HEK293 (cell line): ENCODE results near the gene AMT.
A peak's percentile ranks its signal among the peaks of the same experiment; 100 is the strongest.

Experiments used
- CTCF ChIA-PET: fragments of 350-600 bp; formaldehyde crosslinking; extraction: SDS; loops from one replicate; lab custom pipeline; 2021; ENCODE audit warnings: antibody characterized with exemption; lab: Yijun Ruan, JAX
- POLR2A ChIA-PET: fragments of 300-600 bp; formaldehyde crosslinking; extraction: SDS; loops from one replicate; lab custom pipeline; 2020; ENCODE audit warnings: antibody characterized with exemption, inconsistent platforms; lab: Yijun Ruan, JAX
- H3K27ac ChIP-seq: fragments of 200-500 bp; sonication (Bioruptor generic); 2 replicates; pipeline ENCODE4 v1.5.1; 2014; ENCODE audit warnings: low read depth, low read length, control low read depth, inconsistent platforms; ENCODE audit errors: extremely low read depth
- H3K36me3 ChIP-seq, 2 experiments: fragments of 200-500 bp in 1 of 2; sonication (Bioruptor generic) in 1 of 2; 1 replicate in 1 of 2; 2 replicates in 1 of 2; pipeline ENCODE4 v1.5.1; 2014 to 2017; ENCODE audit warnings: inconsistent platforms in 2 of 2, low read length in 2 of 2; ENCODE audit not compliant: control insufficient read depth in 2 of 2, insufficient read depth in 1 of 2
- H3K4me1 ChIP-seq: fragments of 200-500 bp; sonication (Bioruptor generic); 2 replicates; pipeline ENCODE4 v1.5.1; 2014; ENCODE audit warnings: mild to moderate bottlenecking, low read length, inconsistent platforms; ENCODE audit not compliant: control insufficient read depth, insufficient read depth
- H3K4me3 ChIP-seq: 2 replicates; pipeline ENCODE4 v1.5.1; 2011; ENCODE audit warnings: low read depth, mild to moderate bottlenecking, control low read depth, low read length, moderate library complexity
- H3K9me3 ChIP-seq: fragments of 200-500 bp; sonication (Bioruptor generic); 2 replicates; pipeline ENCODE4 v1.5.1; 2014; ENCODE audit warnings: low read depth, low read length, inconsistent platforms; ENCODE audit not compliant: control insufficient read depth, insufficient read depth
- GFI1B ChIP-seq: fragments of 450-650 bp; formaldehyde crosslinking; IDR thresholded peaks from 2 replicates; pipeline ENCODE4 v1.5.1; 2016; ENCODE audit warnings: missing biosample characterization, missing genetic modification characterization
- IKZF3 ChIP-seq: fragments of 450-650 bp; IDR thresholded peaks from 2 replicates; pipeline ENCODE4 v1.5.0; 2018; ENCODE audit warnings: missing biosample characterization, mild to moderate bottlenecking, missing genetic modification characterization, moderate library complexity
- KLF9 ChIP-seq: fragments of 450-650 bp; formaldehyde crosslinking; IDR thresholded peaks from 2 replicates; pipeline ENCODE4 v1.5.1; 2016; ENCODE audit warnings: missing biosample characterization, missing genetic modification characterization, low read depth
- OSR2 ChIP-seq: fragments of 450-650 bp; formaldehyde crosslinking; IDR thresholded peaks from 2 replicates; pipeline ENCODE4 v1.5.1; 2016; ENCODE audit warnings: missing biosample characterization, missing genetic modification characterization
- PRDM1 ChIP-seq: fragments of 450-650 bp; formaldehyde crosslinking; IDR thresholded peaks from 2 replicates; pipeline ENCODE4; 2016; ENCODE audit warnings: missing biosample characterization, missing genetic modification characterization
- ZFP37 ChIP-seq: fragments of 450-650 bp; formaldehyde crosslinking; IDR thresholded peaks from 2 replicates; pipeline ENCODE4 v1.5.1; 2016; ENCODE audit warnings: missing biosample characterization, missing genetic modification characterization
- ZFP41 ChIP-seq: fragments of 450-650 bp; formaldehyde crosslinking; IDR thresholded peaks from 2 replicates; pipeline ENCODE4 v1.5.1; 2016; ENCODE audit warnings: missing biosample characterization, missing genetic modification characterization, borderline replicate concordance
- ZNF184 ChIP-seq: fragments of 450-650 bp; IDR thresholded peaks from 2 replicates; pipeline ENCODE4 v1.5.1; 2018; ENCODE audit warnings: missing biosample characterization, mild to moderate bottlenecking, missing genetic modification characterization
- ZNF214 ChIP-seq: fragments of 450-650 bp; formaldehyde crosslinking; IDR thresholded peaks from 2 replicates; pipeline ENCODE4 v1.5.1; 2017; ENCODE audit warnings: missing biosample characterization, mild to moderate bottlenecking, missing genetic modification characterization, borderline replicate concordance
- ZNF24 ChIP-seq: fragments of 450-650 bp; formaldehyde crosslinking; IDR thresholded peaks from 2 replicates; pipeline ENCODE4 v1.5.1; 2016; ENCODE audit warnings: missing biosample characterization, missing genetic modification characterization
- ZNF248 ChIP-seq: fragments of 450-650 bp; formaldehyde crosslinking; IDR thresholded peaks from 2 replicates; pipeline ENCODE4 v1.5.1; 2017; ENCODE audit warnings: missing biosample characterization, missing genetic modification characterization
- ZNF274 ChIP-seq, 2 experiments: fragments of 200-500 bp in 1 of 2; fragments of 450-650 bp in 1 of 2; sonication (Bioruptor generic) in 1 of 2; formaldehyde crosslinking in 1 of 2; IDR thresholded peaks; 2 replicates each; pipeline versions ENCODE4 v1.5.1 to v1.6.1; 2014 to 2016; ENCODE audit warnings: borderline replicate concordance in 1 of 2, inconsistent platforms in 1 of 2, low read length in 1 of 2, missing biosample characterization in 1 of 2, missing genetic modification characterization in 1 of 2
- ZNF292 ChIP-seq: fragments of 450-650 bp; formaldehyde crosslinking; IDR thresholded peaks from 2 replicates; pipeline ENCODE4 v1.5.1; 2016; ENCODE audit warnings: low read depth, missing biosample characterization, missing genetic modification characterization, borderline replicate concordance
- ZNF354C ChIP-seq: fragments of 450-650 bp; formaldehyde crosslinking; IDR thresholded peaks from 2 replicates; pipeline ENCODE4 v1.5.1; 2016; ENCODE audit warnings: missing biosample characterization, missing genetic modification characterization, low read depth, borderline replicate concordance
- ZNF391 ChIP-seq: fragments of 450-650 bp; formaldehyde crosslinking; IDR thresholded peaks from 2 replicates; pipeline ENCODE4 v1.5.1; 2016; ENCODE audit warnings: low read depth, missing biosample characterization, missing genetic modification characterization, borderline replicate concordance
- ZNF510 ChIP-seq: fragments of 450-650 bp; formaldehyde crosslinking; IDR thresholded peaks from 2 replicates; pipeline ENCODE4 v1.5.1; 2018; ENCODE audit warnings: mild to moderate bottlenecking, missing genetic modification characterization, missing biosample characterization; ENCODE audit not compliant: insufficient replicate concordance
- ZNF544 ChIP-seq: fragments of 450-650 bp; formaldehyde crosslinking; IDR thresholded peaks from 2 replicates; pipeline ENCODE4 v1.5.0; 2017; ENCODE audit warnings: missing biosample characterization, missing genetic modification characterization
- ZNF558 ChIP-seq: fragments of 450-650 bp; formaldehyde crosslinking; IDR thresholded peaks from 2 replicates; pipeline ENCODE4 v1.5.1; 2016; ENCODE audit warnings: missing biosample characterization, missing genetic modification characterization
- ZNF560 ChIP-seq: fragments of 450-650 bp; formaldehyde crosslinking; IDR thresholded peaks from 2 replicates; pipeline ENCODE4 v1.5.1; 2017; ENCODE audit warnings: missing biosample characterization, missing genetic modification characterization, borderline replicate concordance
- ZNF596 ChIP-seq: fragments of 450-650 bp; IDR thresholded peaks from 2 replicates; pipeline ENCODE4 v1.5.0; 2018; ENCODE audit warnings: missing biosample characterization, mild to moderate bottlenecking, missing genetic modification characterization, moderate library complexity
- ZNF600 ChIP-seq: fragments of 450-650 bp; formaldehyde crosslinking; IDR thresholded peaks from 2 replicates; pipeline ENCODE4 v1.5.1; 2016; ENCODE audit warnings: missing biosample characterization, missing genetic modification characterization
- ZNF701 ChIP-seq: fragments of 450-650 bp; formaldehyde crosslinking; IDR thresholded peaks from 2 replicates; pipeline ENCODE4 v1.5.1; 2016; ENCODE audit warnings: missing biosample characterization, missing genetic modification characterization
- ZSCAN16 ChIP-seq: fragments of 450-650 bp; formaldehyde crosslinking; IDR thresholded peaks from 2 replicates; pipeline ENCODE4 v1.5.1; 2016; ENCODE audit warnings: missing biosample characterization, missing genetic modification characterization
- ZSCAN18 ChIP-seq: fragments of 450-650 bp; formaldehyde crosslinking; IDR thresholded peaks from 2 replicates; pipeline ENCODE4 v1.5.1; 2016; ENCODE audit warnings: missing biosample characterization, missing genetic modification characterization
- TF ChIP-seq, protein P1 (sequence below): fragments of 450-650 bp; formaldehyde crosslinking; IDR thresholded peaks from 2 replicates; pipeline ENCODE4 v1.5.1; 2016; ENCODE audit warnings: missing biosample characterization, missing genetic modification characterization
- TF ChIP-seq, protein P2 (sequence below): fragments of 450-650 bp; formaldehyde crosslinking; IDR thresholded peaks from 2 replicates; pipeline ENCODE4 v1.5.0; 2017; ENCODE audit warnings: missing biosample characterization, missing genetic modification characterization, borderline replicate concordance
- TF ChIP-seq, protein P3 (sequence below): fragments of 450-650 bp; formaldehyde crosslinking; IDR thresholded peaks from 2 replicates; pipeline ENCODE4 v1.5.1; 2017; ENCODE audit warnings: missing biosample characterization, missing genetic modification characterization

AMT gene

GRCh38 chr3:49462222-49462621, 39.9 kb upstream of the AMT start (continued):
- TF ChIP-seq, protein P1, sequence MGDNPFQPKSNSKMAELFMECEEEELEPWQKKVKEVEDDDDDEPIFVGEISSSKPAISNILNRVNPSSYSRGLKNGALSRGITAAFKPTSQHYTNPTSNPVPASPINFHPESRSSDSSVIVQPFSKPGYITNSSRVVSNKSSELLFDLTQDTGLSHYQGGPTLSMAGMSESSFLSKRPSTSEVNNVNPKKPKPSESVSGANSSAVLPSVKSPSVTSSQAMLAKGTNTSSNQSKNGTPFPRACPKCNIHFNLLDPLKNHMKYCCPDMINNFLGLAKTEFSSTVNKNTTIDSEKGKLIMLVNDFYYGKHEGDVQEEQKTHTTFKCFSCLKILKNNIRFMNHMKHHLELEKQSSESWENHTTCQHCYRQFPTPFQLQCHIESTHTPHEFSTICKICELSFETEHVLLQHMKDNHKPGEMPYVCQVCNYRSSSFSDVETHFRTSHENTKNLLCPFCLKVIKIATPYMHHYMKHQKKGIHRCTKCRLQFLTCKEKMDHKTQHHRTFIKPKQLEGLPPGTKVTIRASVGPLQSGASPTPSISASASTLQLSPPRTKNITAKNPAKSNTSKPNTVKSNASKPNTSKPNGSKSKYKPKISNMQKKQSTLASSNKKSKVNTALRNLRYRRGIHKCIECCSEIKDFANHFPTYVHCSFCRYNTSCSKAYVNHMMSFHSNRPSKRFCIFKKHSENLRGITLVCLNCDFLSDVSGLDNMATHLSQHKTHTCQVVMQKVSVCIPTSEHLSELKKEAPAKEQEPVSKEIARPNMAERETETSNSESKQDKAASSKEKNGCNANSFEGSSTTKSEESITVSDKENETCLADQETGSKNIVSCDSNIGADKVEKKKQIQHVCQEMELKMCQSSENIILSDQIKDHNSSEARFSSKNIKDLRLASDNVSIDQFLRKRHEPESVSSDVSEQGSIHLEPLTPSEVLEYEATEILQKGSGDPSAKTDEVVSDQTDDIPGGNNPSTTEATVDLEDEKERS (tag by site-specific recombination), result no peak
- TF ChIP-seq, protein P2, sequence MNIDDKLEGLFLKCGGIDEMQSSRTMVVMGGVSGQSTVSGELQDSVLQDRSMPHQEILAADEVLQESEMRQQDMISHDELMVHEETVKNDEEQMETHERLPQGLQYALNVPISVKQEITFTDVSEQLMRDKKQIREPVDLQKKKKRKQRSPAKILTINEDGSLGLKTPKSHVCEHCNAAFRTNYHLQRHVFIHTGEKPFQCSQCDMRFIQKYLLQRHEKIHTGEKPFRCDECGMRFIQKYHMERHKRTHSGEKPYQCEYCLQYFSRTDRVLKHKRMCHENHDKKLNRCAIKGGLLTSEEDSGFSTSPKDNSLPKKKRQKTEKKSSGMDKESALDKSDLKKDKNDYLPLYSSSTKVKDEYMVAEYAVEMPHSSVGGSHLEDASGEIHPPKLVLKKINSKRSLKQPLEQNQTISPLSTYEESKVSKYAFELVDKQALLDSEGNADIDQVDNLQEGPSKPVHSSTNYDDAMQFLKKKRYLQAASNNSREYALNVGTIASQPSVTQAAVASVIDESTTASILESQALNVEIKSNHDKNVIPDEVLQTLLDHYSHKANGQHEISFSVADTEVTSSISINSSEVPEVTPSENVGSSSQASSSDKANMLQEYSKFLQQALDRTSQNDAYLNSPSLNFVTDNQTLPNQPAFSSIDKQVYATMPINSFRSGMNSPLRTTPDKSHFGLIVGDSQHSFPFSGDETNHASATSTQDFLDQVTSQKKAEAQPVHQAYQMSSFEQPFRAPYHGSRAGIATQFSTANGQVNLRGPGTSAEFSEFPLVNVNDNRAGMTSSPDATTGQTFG, result no peak
- TF ChIP-seq ZNF274 (IDR thresholded peaks at IDR 0.05; ENCODE audit: low read length) (no peak), ZNF274 (tag by site-specific recombination; IDR thresholded peaks at IDR 0.05; ENCODE audit: borderline replicate concordance) (no peak), ZNF24 (tag by site-specific recombination) (no peak), IKZF3 (tag by site-specific recombination) (no peak), ZNF354C (tag by site-specific recombination) (no peak), ZFP41 (tag by site-specific recombination) (no peak)

GRCh38 chr3:49461443-49462171, 39.3 kb upstream of the AMT start:
- no peaks in the 10 kb centered on the region for H3K36me3 ChIP-seq
- no peaks in the 10 kb centered on the region for H3K9me3 ChIP-seq
- no peaks in the 10 kb centered on the region for H3K4me1 ChIP-seq
- ChIA-PET CTCF (interaction anchor here (0.6 to 1.1 kb wide), 2 partner anchors 10 to 210 kb away, joined by 3 read pairs; no protein-coding TSS in a partner anchor), POLR2A (interaction anchor here (2.1 kb wide), 1 partner anchor 8 kb away, joined by 6 read pairs; the partner anchor contains the start of gene DAG1)
- H3K4me3 ChIP-seq, result no peak overlapping the region
- no peak overlapping the region for H3K27ac ChIP-seq
- TF ChIP-seq ZSCAN16 (tag by site-specific recombination) (no peak), ZNF600 (tag by site-specific recombination) (no peak), ZNF596 (tag by site-specific recombination) (no peak), ZNF391 (tag by site-specific recombination) (no peak), ZNF558 (no peak), ZNF560 (tag by site-specific recombination) (no peak), ZFP37 (tag by site-specific recombination) (no peak), PRDM1 (peak; percentile 72), GFI1B (tag by site-specific recombination) (no peak), ZNF184 (tag by site-specific recombination) (no peak), OSR2 (tag by site-specific recombination) (no peak), ZSCAN18 (tag by site-specific recombination) (no peak), ZNF214 (tag by site-specific recombination) (no peak), ZNF248 (no peak), ZNF701 (tag by site-specific recombination) (no peak), ZNF544 (tag by site-specific recombination) (no peak), ZNF510 (tag by site-specific recombination) (no peak), ZNF292 (tag by site-specific recombination) (no peak), KLF9 (no peak)
- TF ChIP-seq, protein P3, sequence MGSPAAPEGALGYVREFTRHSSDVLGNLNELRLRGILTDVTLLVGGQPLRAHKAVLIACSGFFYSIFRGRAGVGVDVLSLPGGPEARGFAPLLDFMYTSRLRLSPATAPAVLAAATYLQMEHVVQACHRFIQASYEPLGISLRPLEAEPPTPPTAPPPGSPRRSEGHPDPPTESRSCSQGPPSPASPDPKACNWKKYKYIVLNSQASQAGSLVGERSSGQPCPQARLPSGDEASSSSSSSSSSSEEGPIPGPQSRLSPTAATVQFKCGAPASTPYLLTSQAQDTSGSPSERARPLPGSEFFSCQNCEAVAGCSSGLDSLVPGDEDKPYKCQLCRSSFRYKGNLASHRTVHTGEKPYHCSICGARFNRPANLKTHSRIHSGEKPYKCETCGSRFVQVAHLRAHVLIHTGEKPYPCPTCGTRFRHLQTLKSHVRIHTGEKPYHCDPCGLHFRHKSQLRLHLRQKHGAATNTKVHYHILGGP, result no peak
